SK-N-SH treated with all-trans-retinoic acid at 6 μM for 48 hours (cell line): ENCODE results near the gene CCDC170.

Experiments
- ATAC-seq: fragments of 200-7000 bp; cut with Tn5 transposase; 3 replicates; pipeline ENCODE4 v1.9.1; 2020; ENCODE audit warnings: mild to moderate bottlenecking, moderate library complexity
- ARNTL ChIP-seq: fragments of 450-650 bp; formaldehyde crosslinking; IDR thresholded peaks from 2 replicates; pipeline ENCODE4 v1.5.0; 2020; ENCODE audit warnings: low read depth, mild to moderate bottlenecking, moderate library complexity, borderline replicate concordance
- BACH2 ChIP-seq: fragments of 250-450 bp; sonication (Bioruptor Pico); IDR thresholded peaks from 2 replicates; pipeline ENCODE4 v1.9.0; 2021; ENCODE audit warnings: mild to moderate bottlenecking, borderline replicate concordance
- CREB5 ChIP-seq: fragments of 250-450 bp; sonication (Bioruptor Pico); IDR thresholded peaks from 2 replicates; pipeline ENCODE4 v1.5.1; 2020; ENCODE audit warnings: low read depth, mild to moderate bottlenecking, moderate library complexity
- CSDC2 ChIP-seq: fragments of 250-450 bp; sonication (Bioruptor Pico); IDR thresholded peaks from 2 replicates; pipeline ENCODE4 v1.5.0; 2020; ENCODE audit warnings: mild to moderate bottlenecking, moderate library complexity
- CSRNP3 ChIP-seq: fragments of 250-450 bp; sonication (Bioruptor Pico); IDR thresholded peaks from 2 replicates; pipeline ENCODE4 v1.5.1; 2021; ENCODE audit warnings: mild to moderate bottlenecking, moderate library complexity
- ESRRG ChIP-seq: fragments of 250-450 bp; sonication (Bioruptor Pico); IDR thresholded peaks from 2 replicates; pipeline ENCODE4 v1.6.1; 2021; ENCODE audit warnings: mild to moderate bottlenecking
- GLIS3 ChIP-seq: fragments of 250-450 bp; sonication (Bioruptor Pico); IDR thresholded peaks from 2 replicates; pipeline ENCODE4 v1.5.0; 2020; ENCODE audit warnings: mild to moderate bottlenecking, moderate library complexity
- ISL1 ChIP-seq: fragments of 250-450 bp; sonication (Bioruptor Pico); IDR thresholded peaks from 2 replicates; pipeline ENCODE4 v2.1.2; 2022; ENCODE audit warnings: mild to moderate bottlenecking, moderate library complexity
- OSR1 ChIP-seq: fragments of 250-450 bp; sonication (Bioruptor Pico); IDR thresholded peaks from 2 replicates; pipeline ENCODE4 v1.8.0; 2022; ENCODE audit warnings: moderate library complexity, mild to moderate bottlenecking, inconsistent platforms
- PATZ1 ChIP-seq: fragments of 250-450 bp; sonication (Bioruptor Pico); IDR thresholded peaks from 2 replicates; pipeline ENCODE4 v1.8.0; 2020; ENCODE audit warnings: mild to moderate bottlenecking, moderate library complexity, borderline replicate concordance
- POU6F1 ChIP-seq: fragments of 250-450 bp; sonication (Bioruptor Pico); IDR thresholded peaks from 2 replicates; pipeline ENCODE4 v1.8.0; 2021; ENCODE audit warnings: low read depth, mild to moderate bottlenecking, moderate library complexity, borderline replicate concordance
- PPARA ChIP-seq: fragments of 250-450 bp; sonication (Bioruptor Pico); IDR thresholded peaks from 2 replicates; pipeline ENCODE4 v1.5.0; 2020; ENCODE audit warnings: mild to moderate bottlenecking, borderline replicate concordance
- SNAI2 ChIP-seq: fragments of 250-450 bp; sonication (Bioruptor Pico); IDR thresholded peaks from 2 replicates; pipeline ENCODE4 v1.5.0; 2020; ENCODE audit warnings: mild to moderate bottlenecking, moderate library complexity
- TCF4 ChIP-seq: fragments of 250-450 bp; sonication (Bioruptor Pico); IDR thresholded peaks from 2 replicates; pipeline ENCODE4 v1.8.0; 2021; ENCODE audit warnings: mild to moderate bottlenecking, moderate library complexity, borderline replicate concordance
- TOX ChIP-seq: fragments of 250-450 bp; sonication (Bioruptor Pico); IDR thresholded peaks from 2 replicates; pipeline ENCODE4 v1.8.0; 2021; ENCODE audit warnings: mild to moderate bottlenecking, moderate library complexity, borderline replicate concordance
- TSHZ2 ChIP-seq: fragments of 250-450 bp; sonication (Bioruptor Pico); IDR thresholded peaks from 2 replicates; pipeline ENCODE4 v1.5.0; 2020; ENCODE audit warnings: mild to moderate bottlenecking, moderate library complexity
- ZC3H10 ChIP-seq: fragments of 250-450 bp; sonication (Bioruptor Pico); IDR thresholded peaks from 2 replicates; pipeline ENCODE4 v1.5.1; 2021; ENCODE audit warnings: mild to moderate bottlenecking, moderate library complexity
- ZFP3 ChIP-seq: fragments of 250-450 bp; sonication (Bioruptor Pico); IDR thresholded peaks from 2 replicates; pipeline ENCODE4 v1.5.0; 2020; ENCODE audit warnings: mild to moderate bottlenecking, moderate library complexity
- ZFP30 ChIP-seq: fragments of 450-650 bp; formaldehyde crosslinking; IDR thresholded peaks from 2 replicates; pipeline ENCODE4 v1.5.0; 2022; ENCODE audit warnings: mild to moderate bottlenecking, moderate library complexity
- ZNF565 ChIP-seq: fragments of 450-650 bp; formaldehyde crosslinking; conservative IDR thresholded peaks from 2 replicates; pipeline ENCODE4 v1.5.0; 2020; ENCODE audit warnings: low read depth, mild to moderate bottlenecking, moderate library complexity
- ZNF70 ChIP-seq: fragments of 450-650 bp; formaldehyde crosslinking; IDR thresholded peaks from 2 replicates; pipeline ENCODE4 v1.5.0; 2020; ENCODE audit warnings: mild to moderate bottlenecking, moderate library complexity
- ZNF8 ChIP-seq: fragments of 450-650 bp; formaldehyde crosslinking; IDR thresholded peaks from 2 replicates; pipeline ENCODE4 v1.5.0; 2020; ENCODE audit warnings: mild to moderate bottlenecking, moderate library complexity

CCDC170 gene

GRCh38 chr6:151497905-151498304 lies 4.1 kb downstream of the CCDC170 start:
- ATAC-seq: no peak
- TF ChIP-seq ARNTL (CRISPR knock-in tag) (no peak), ESRRG (CRISPR knock-in tag) (no peak), ZC3H10 (CRISPR knock-in tag) (no peak), TOX (CRISPR knock-in tag) (no peak), ZNF565 (CRISPR knock-in tag) (no peak), ZFP30 (no peak), ZNF8 (CRISPR knock-in tag) (no peak), ZNF70 (CRISPR knock-in tag) (no peak), GLIS3 (CRISPR knock-in tag) (no peak), ISL1 (CRISPR knock-in tag) (no peak), OSR1 (CRISPR knock-in tag) (no peak)

- no peak for ATAC-seq
- TF ChIP-seq ZNF70 (CRISPR knock-in tag) (no peak), PPARA (CRISPR knock-in tag) (no peak), TCF4 (CRISPR knock-in tag) (no peak), ZC3H10 (CRISPR knock-in tag) (no peak), OSR1 (CRISPR knock-in tag) (no peak), ARNTL (CRISPR knock-in tag) (no peak), CREB5 (CRISPR knock-in tag) (no peak), GLIS3 (CRISPR knock-in tag) (no peak), PATZ1 (CRISPR knock-in tag) (no peak)
These were observed 4.5 kb downstream of the CCDC170 start for GRCh38 chr6:151498327-151498726.

GRCh38 chr6:151499551-151499950 lies 5.7 kb downstream of the CCDC170 start:
- no peak for ATAC-seq
- no peak for TF ChIP-seq OSR1 (CRISPR knock-in tag)
- no peak for TF ChIP-seq POU6F1 (CRISPR knock-in tag)
- TF ChIP-seq ESRRG (CRISPR knock-in tag): no peak
- TF ChIP-seq BACH2 (CRISPR knock-in tag): no peak
- no peak for TF ChIP-seq ZFP3 (CRISPR knock-in tag)
- TF ChIP-seq TSHZ2 (CRISPR knock-in tag): no peak
- TF ChIP-seq ZFP30: no peak
- no peak for TF ChIP-seq CREB5 (CRISPR knock-in tag)
- TF ChIP-seq CSRNP3: no peak
- TF ChIP-seq ISL1 (CRISPR knock-in tag): no peak
- no peak for TF ChIP-seq CSDC2
- TF ChIP-seq SNAI2: no peak
